H1 (cell line): ENCODE data around the gene COX6A1. TPM values are rescaled to one million over a fixed set of nuclear protein-coding genes. Genes with fewer than 3 reads are reported as not detected.

Experiments
- CTCF ChIA-PET: fragments of 300-600 bp; sonication (Branson Sonifier 250); formaldehyde crosslinking; loops from one replicate; lab custom pipeline; 2021; ENCODE audit not compliant: partially characterized antibody; lab: Charles Lee
- POLR2A ChIA-PET: fragments of 300-600 bp; sonication (Branson Sonifier 250); formaldehyde crosslinking; loops from one replicate; lab custom pipeline; 2021; ENCODE audit warnings: inconsistent platforms; ENCODE audit not compliant: partially characterized antibody; lab: Charles Lee
- DNase-seq, 2 experiments: peaks; one replicate each; pipeline versions ENCODE4 v3.0.0 to v3.0.0-alpha.2; 2010 to 2022; ENCODE audit warnings: low spot score in 2 of 2, low read depth in 1 of 2, mixed read lengths in 1 of 2
- FAIRE-seq: peaks from 2 replicates; lab custom pipeline; 2011; peaks lifted over from hg19 to GRCh38; lab: Jason Lieb, UNC
- H2AFZ ChIP-seq: 2 replicates; pipeline ENCODE4 v1.8.1; 2012; ENCODE audit warnings: low read length, inconsistent platforms
- H2AK5ac ChIP-seq: 2 replicates; pipeline ENCODE4 v1.6.1; 2013; ENCODE audit warnings: low read depth, low read length
- H2BK120ac ChIP-seq: replicated peaks from 2 replicates; pipeline ENCODE3; 2013; ENCODE audit warnings: low read depth, low read length, inconsistent platforms
- H2BK12ac ChIP-seq: 2 replicates; pipeline ENCODE4 v1.6.1; 2013; ENCODE audit warnings: low read depth, low read length
- H2BK15ac ChIP-seq: 2 replicates; pipeline ENCODE4 v1.6.1; 2013; ENCODE audit warnings: low read length
- H2BK20ac ChIP-seq: 2 replicates; pipeline ENCODE4 v1.6.1; 2013; ENCODE audit warnings: low read length
- H2BK5ac ChIP-seq: 2 replicates; pipeline ENCODE4 v1.6.1; 2013; ENCODE audit warnings: low read depth, low read length
- H3K14ac ChIP-seq: 2 replicates; pipeline ENCODE4 v1.6.1; 2013; ENCODE audit warnings: inconsistent platforms; ENCODE audit not compliant: insufficient read length
- H3K18ac ChIP-seq: 2 replicates; pipeline ENCODE4 v1.6.1; 2013; ENCODE audit warnings: low read length; ENCODE audit errors: extremely low read depth
- H3K23ac ChIP-seq: 2 replicates; pipeline ENCODE4 v1.6.1; 2013; ENCODE audit warnings: inconsistent platforms; ENCODE audit not compliant: insufficient read length
- H3K23me2 ChIP-seq: 2 replicates; pipeline ENCODE4 v1.6.1; 2013; ENCODE audit warnings: low read depth, low read length
- H3K27ac ChIP-seq: 2 replicates; pipeline ENCODE4 v1.6.1; 2011; ENCODE audit warnings: low read depth, low read length, inconsistent platforms
- H3K27me3 ChIP-seq, 4 experiments: replicated peaks in 1 of 4; 1 replicate in 1 of 4; 2 replicates in 3 of 4; pipeline versions ENCODE4 v1.6.1 to v1.8.1; 2011 to 2013; ENCODE audit warnings: low read length in 3 of 4, mild to moderate bottlenecking in 3 of 4, inconsistent platforms in 2 of 4, mixed read lengths in 2 of 4, moderate library complexity in 1 of 4; ENCODE audit not compliant: control insufficient read depth in 3 of 4, insufficient read depth in 3 of 4; ENCODE audit errors: extremely low read depth in 1 of 4
- H3K36me3 ChIP-seq, 4 experiments: 2 replicates each; pipeline versions ENCODE4 v1.6.1 to v1.8.1; 2011 to 2013; ENCODE audit warnings: mild to moderate bottlenecking in 4 of 4, low read length in 3 of 4, moderate library complexity in 2 of 4, control low read depth in 1 of 4, inconsistent platforms in 1 of 4; ENCODE audit not compliant: insufficient read depth in 4 of 4, control insufficient read depth in 2 of 4
- H3K4ac ChIP-seq: replicated peaks from 2 replicates; pipeline ENCODE3; 2013; ENCODE audit warnings: low read length, low read depth, mixed read lengths, inconsistent platforms; ENCODE audit not compliant: insufficient read length
- H3K4me1 ChIP-seq, 4 experiments: replicated peaks in 1 of 4; 1 replicate in 1 of 4; 2 replicates in 3 of 4; pipeline versions ENCODE4 v1.6.1 to v1.8.1; 2011 to 2013; ENCODE audit warnings: low read length in 3 of 4, inconsistent platforms in 2 of 4, mixed read lengths in 1 of 4; ENCODE audit not compliant: insufficient read depth in 4 of 4, control insufficient read depth in 3 of 4
- H3K4me2 ChIP-seq, 2 experiments: 2 replicates each; pipeline versions ENCODE4 v1.6.1 to v1.8.1; 2011 to 2013; ENCODE audit warnings: low read depth in 2 of 2, low read length in 2 of 2, control low read depth in 1 of 2, inconsistent platforms in 1 of 2, mild to moderate bottlenecking in 1 of 2; ENCODE audit not compliant: insufficient read depth in 1 of 2
- H3K4me3 ChIP-seq, 4 experiments: fragments of 200-600, 300-600 bp in 1 of 4; sonication (generic), shearing (Covaris generic), sonication (Bioruptor Twin) in 1 of 4; 2 replicates each; pipeline versions ENCODE4 v1.5.1 to v1.8.1; 2011 to 2016; ENCODE audit warnings: low read length in 4 of 4, low read depth in 3 of 4, control low read depth in 2 of 4, inconsistent platforms in 2 of 4, mild to moderate bottlenecking in 2 of 4, mixed read lengths in 1 of 4, moderate library complexity in 1 of 4; ENCODE audit not compliant: insufficient read depth in 2 of 4; ENCODE audit errors: extremely low read depth in 1 of 4
- H3K56ac ChIP-seq: replicated peaks from 2 replicates; pipeline ENCODE3; 2013; ENCODE audit warnings: low read depth, mild to moderate bottlenecking, mixed read lengths, low read length, inconsistent platforms; ENCODE audit not compliant: insufficient read length
- H3K79me1 ChIP-seq: 2 replicates; pipeline ENCODE4 v1.6.1; 2013; ENCODE audit warnings: low read depth, low read length, control low read depth
- H3K79me2 ChIP-seq, 2 experiments: 2 replicates each; pipeline versions ENCODE4 v1.6.1 to v1.8.1; 2012 to 2013; ENCODE audit warnings: low read length in 2 of 2, mild to moderate bottlenecking in 2 of 2, inconsistent platforms in 1 of 2; ENCODE audit not compliant: insufficient read depth in 2 of 2, control insufficient read depth in 1 of 2
- H3K9ac ChIP-seq, 4 experiments: replicated peaks in 1 of 4; 1 replicate in 1 of 4; 2 replicates in 3 of 4; pipeline versions ENCODE4 v1.6.1 to v1.8.1; 2011 to 2013; ENCODE audit warnings: low read depth in 3 of 4, low read length in 3 of 4, control low read depth in 2 of 4, mild to moderate bottlenecking in 2 of 4, moderate library complexity in 2 of 4, inconsistent platforms in 1 of 4; ENCODE audit errors: extremely low read depth in 1 of 4
- H3K9me3 ChIP-seq, 2 experiments: 2 replicates each; pipeline versions ENCODE4 v1.6.1 to v1.8.1; 2012 to 2013; ENCODE audit warnings: mild to moderate bottlenecking in 2 of 2, moderate library complexity in 2 of 2, control low read depth in 1 of 2, inconsistent platforms in 1 of 2, low read depth in 1 of 2, low read length in 1 of 2, mixed read lengths in 1 of 2; ENCODE audit not compliant: insufficient read depth in 2 of 2
- H4K20me1 ChIP-seq, 2 experiments: replicated peaks in 1 of 2; 2 replicates each; pipeline versions ENCODE3 to v1.8.1; 2011 to 2013; ENCODE audit warnings: inconsistent platforms in 2 of 2, low read length in 2 of 2, mild to moderate bottlenecking in 1 of 2; ENCODE audit not compliant: insufficient read depth in 2 of 2, control insufficient read depth in 1 of 2
- H4K5ac ChIP-seq: 2 replicates; pipeline ENCODE4 v1.6.1; 2013; ENCODE audit warnings: low read length, low read depth, mixed read lengths, inconsistent platforms; ENCODE audit not compliant: insufficient read length
- H4K8ac ChIP-seq: 2 replicates; pipeline ENCODE4 v1.8.0; 2013; ENCODE audit warnings: mild to moderate bottlenecking, moderate library complexity, low read length, inconsistent platforms; ENCODE audit not compliant: insufficient read depth; ENCODE audit errors: extremely low read depth
- H4K91ac ChIP-seq: replicated peaks from 2 replicates; pipeline ENCODE3; 2013; ENCODE audit warnings: low read length, mixed read lengths, inconsistent platforms; ENCODE audit not compliant: insufficient read length
- SAP30 ChIP-seq: fragments of 300-600 bp; sonication (generic); IDR thresholded peaks from 2 replicates; pipeline ENCODE4 v1.7.1; 2012; ENCODE audit warnings: low read length, moderate library complexity, mild to moderate bottlenecking, inconsistent platforms; ENCODE audit not compliant: insufficient read depth, insufficient replicate concordance
- ZNF274 ChIP-seq: IDR thresholded peaks from 2 replicates; pipeline ENCODE4 v1.7.0; 2012; ENCODE audit warnings: low read length, borderline replicate concordance; ENCODE audit errors: extremely low read depth
- WGBS, 2 experiments: shearing (Covaris generic) in 1 of 2; methylation state at CpG; one replicate each; pipeline versions ENCODE4 v1.1.6 to v1.1.7; 2013 to 2015; ENCODE audit warnings: low lambda C conversion rate in 2 of 2, mixed read lengths in 2 of 2, inconsistent platforms in 1 of 2, low coverage in 1 of 2, missing lambda C conversion rate in 1 of 2; ENCODE audit not compliant: insufficient replicate concordance in 2 of 2, insufficient coverage in 1 of 2, insufficient read length in 1 of 2; ENCODE audit errors: extremely low coverage in 1 of 2, missing lambda C conversion rate in 1 of 2; 5-methylcytosine and 5-hydroxymethylcytosine counted together
- polyA plus RNA-seq, 7 experiments: library from polyadenylated mRNA; depleted of rRNA in 3 of 7; stranded (reverse) in 5 of 7; unstranded in 2 of 7; fragments of >200 nt in 5 of 7; fragments of 200-250 nt in 2 of 7; gene quantifications; 1 replicate in 5 of 7; 2 replicates in 1 of 7; 4 replicates in 1 of 7; pipeline versions ENCODE4 v1.2.1 to v1.2.3, GENCODE V29; 2011 to 2013; ENCODE audit warnings: missing spikeins in 2 of 7, mixed read lengths in 2 of 7
- total RNA-seq: library from RNA; stranded (reverse); fragmentation: NEBNext Ultra II Directional; extraction: Animal tissue kit (Norgen Biotek cat#: 25700); gene quantifications from 2 replicates; pipeline ENCODE4 v1.2.1, GENCODE V29; 2021

The COX6A1 gene
- total and polyA plus RNA-seq, 2 of the 8 experiments (the other 6 are each of a cell fraction or from before 2014, with no cell fraction given) = 437 to 2,792 TPM

- H2BK12ac ChIP-seq = no peak overlapping the region
- POLR2A ChIA-PET = interaction anchor here (0.8 to 2.2 kb wide), 14 partner anchors 9 to 243 kb away, joined by 3 to 13 read pairs (median 6); partner anchors contain the start of genes DYNLL1, GATC, RNU4-1 and RNU4-2
Measured at GRCh38 chr12:120438495-120439198, 734 bp downstream of the COX6A1 start.

More at GRCh38 chr12:120438495-120439198, 734 bp downstream of the COX6A1 start:
- peaks cover 2% of the 10 kb centered on the region; the same call in 1 of the 2 replicates for H3K23me2 ChIP-seq
- H3K79me1 ChIP-seq = no peaks in the 10 kb centered on the region
- H4K8ac ChIP-seq = 0 out of 2 replicates have a peak overlapping the region, but pooled peaks have one; percentile 29
- DNase-seq = no peak
- no peak overlapping the region for H4K91ac ChIP-seq
- H2BK5ac ChIP-seq = peak overlapping the region; percentile 77; the same call in 1 of the 2 replicates
- no peak overlapping the region for H4K5ac ChIP-seq
- H3K4ac ChIP-seq = no peak overlapping the region
- H3K18ac ChIP-seq = 0 out of 2 replicates have a peak overlapping the region, but pooled peaks have one; percentile 38
- H3K36me3 ChIP-seq = peaks cover 0 to 22% (median 10%) of the 10 kb centered on the region in 4 experiments; a peak in 4 of 8 replicates
- FAIRE-seq = no peak
- H2AK5ac ChIP-seq = no peak overlapping the region
- no peak overlapping the region for H2BK15ac ChIP-seq
- TF ChIP-seq ZNF274 (no peak), SAP30 (peak; percentile 23)
- no peak overlapping the region for H3K14ac ChIP-seq
- H3K9me3 ChIP-seq = no peaks in the 10 kb centered on the region
- peak overlapping the region; percentile 10 for H3K56ac ChIP-seq
- peaks cover 2 to 10% of the 10 kb centered on the region in 2 experiments for H4K20me1 ChIP-seq
- no peak overlapping the region for H2BK120ac ChIP-seq
- H3K4me1 ChIP-seq = peaks cover 0 to 2% (median under 1%) of the 10 kb centered on the region in 4 experiments; a peak in 1 of 7 replicates
- 46% methylated on average over 17 of the region's 17 CpGs; no CpG with 5 or more reads in 1 of the 2 experiments for WGBS, 2 experiments
- H3K4me2 ChIP-seq = peak overlapping the region; percentile 87 to 98
- H3K27me3 ChIP-seq = no peaks in the 10 kb centered on the region
- H3K4me3 ChIP-seq = peak overlapping the region; percentile 81 to 92 (median 90)
- CTCF ChIA-PET = interaction anchor here (0.7 to 13.9 kb wide), 29 partner anchors 9 to 144 kb away, joined by 3 to 310 read pairs (median 4); no protein-coding TSS in a partner anchor
- peaks cover 9 to 27% of the 10 kb centered on the region in 2 experiments; a peak in 3 of 4 replicates for H3K79me2 ChIP-seq
- H3K27ac ChIP-seq = peak overlapping the region; percentile 58; the same call in 1 of the 2 replicates
- no peak overlapping the region for H2BK20ac ChIP-seq
- H3K9ac ChIP-seq = peak overlapping the region; percentile 59 to 87 (median 78)
- no peak overlapping the region for H3K23ac ChIP-seq
- no peak overlapping the region for H2AFZ ChIP-seq
